SKM-1 treated with dmso at 0.1 percent for 144 hours (cell line): ENCODE measurements around the gene JOSD1.
"Not testable (repeated sequence)": the region's sequence is repeated elsewhere in the genome, so short reads cannot be mapped to it uniquely, and the experiment has no call there.

Experiments used
- DNase-seq: peaks from one replicate; lab custom pipeline; 2025; ENCODE audit not compliant: unreplicated experiment; lab: John Stamatoyannopoulos, UW

The JOSD1 gene

GRCh38 chr22:38694940-38695339 lies 5.8 kb downstream of the JOSD1 start:
- DNase-seq = no peak

GRCh38 chr22:38694049-38694448 lies 6.7 kb downstream of the JOSD1 start:
- no peak for DNase-seq

- no peak for DNase-seq
These were observed 11.1 kb downstream of the JOSD1 start for GRCh38 chr22:38689651-38690050.

GRCh38 chr22:38685761-38686160 lies 15.0 kb downstream of the JOSD1 start:
- DNase-seq = no peak

- no peak for DNase-seq
These were observed 15.8 kb downstream of the JOSD1 start for GRCh38 chr22:38684895-38685294.

GRCh38 chr22:38681582-38682335 lies 19.0 kb downstream of the JOSD1 start, which contains the start of gene TOMM22:
TSS of gene TOMM22 (plus strand) at chr22:38681957. CDS start at chr22:38681979, 22 bp downstream.
- peak; percentile 82 for DNase-seq

- DNase-seq = no peak
These were observed 24.9 kb downstream of the JOSD1 start for GRCh38 chr22:38675833-38676232.

- DNase-seq = no peak
These were observed 25.9 kb downstream of the JOSD1 start for GRCh38 chr22:38674888-38675287.

- DNase-seq = no peak
These were observed 43.5 kb downstream of the JOSD1 start for GRCh38 chr22:38657045-38657909.

GRCh38 chr22:38656256-38657044 lies 44.3 kb downstream of the JOSD1 start, which contains the start of the genes CBY1 and FAM227A:
TSS of gene CBY1 (plus strand) at chr22:38656638. CDS start at chr22:38668055, 11,417 bp downstream.
TSS of gene FAM227A (minus strand) at chr22:38656392. CDS start at chr22:38650168, 6,224 bp downstream.
- peak; percentile 82 for DNase-seq

GRCh38 chr22:38655519-38656255 lies 45.1 kb downstream of the JOSD1 start:
- no peak for DNase-seq

- no peak for DNase-seq
These were observed 47.0 kb downstream of the JOSD1 start for GRCh38 chr22:38653741-38654140.

GRCh38 chr22:38652859-38653258 lies 47.9 kb downstream of the JOSD1 start:
- no peak for DNase-seq

GRCh38 chr22:38649841-38650522 lies 50.8 kb downstream of the JOSD1 start:
- no peak for DNase-seq

GRCh38 chr22:38645430-38645829 lies 55.3 kb downstream of the JOSD1 start:
- DNase-seq = peak; percentile 31

GRCh38 chr22:38644245-38644644 lies 56.5 kb downstream of the JOSD1 start:
- not testable (repeated sequence) for DNase-seq

GRCh38 chr22:38641476-38642040 lies 59.2 kb downstream of the JOSD1 start:
- no peak for DNase-seq

GRCh38 chr22:38638728-38639127 lies 62.0 kb downstream of the JOSD1 start:
- DNase-seq = no peak

GRCh38 chr22:38638216-38638615 lies 62.5 kb downstream of the JOSD1 start:
- no peak for DNase-seq
